ENCODE results near the gene MITF.

MITF gene

DNA sequence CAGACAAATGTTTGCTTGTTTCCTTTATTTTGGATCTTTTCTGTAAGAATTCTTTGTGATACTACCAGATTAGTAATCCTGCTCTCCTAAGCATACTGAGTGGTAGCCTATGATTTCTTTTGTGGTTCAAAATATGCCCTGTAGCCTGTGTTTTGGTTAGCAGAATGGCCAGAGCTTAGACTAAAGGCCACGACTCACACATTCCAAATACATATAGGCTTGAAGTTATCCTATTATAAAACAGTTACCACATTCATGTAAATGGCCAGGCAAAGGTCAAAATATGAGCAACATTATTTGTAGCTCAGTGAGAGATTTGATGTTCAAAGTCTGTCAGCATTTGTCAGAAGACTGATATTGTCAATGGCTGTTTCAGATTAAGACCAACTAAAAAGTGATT lies 84.5 kb downstream of the MITF start:
- no peak for DNase-seq (ENCODE audit: low read depth in 1 of 2, low spot score in 1 of 2)
- Histone ChIP-seq H3K4me3 (replicated peaks; ENCODE audit: insufficient read depth, low read length) (no peak overlapping the region), H3K27me3 (ENCODE audit: insufficient read depth, poor library complexity, severe bottlenecking) (no peaks in the 10 kb centered on the region), H3K27ac (replicated peaks) (no peak overlapping the region)
- TF ChIP-seq SPI1 (IDR thresholded peaks at IDR 0.05; ENCODE audit: borderline replicate concordance, low read depth): no peak
- TF ChIP-seq, protein P1, sequence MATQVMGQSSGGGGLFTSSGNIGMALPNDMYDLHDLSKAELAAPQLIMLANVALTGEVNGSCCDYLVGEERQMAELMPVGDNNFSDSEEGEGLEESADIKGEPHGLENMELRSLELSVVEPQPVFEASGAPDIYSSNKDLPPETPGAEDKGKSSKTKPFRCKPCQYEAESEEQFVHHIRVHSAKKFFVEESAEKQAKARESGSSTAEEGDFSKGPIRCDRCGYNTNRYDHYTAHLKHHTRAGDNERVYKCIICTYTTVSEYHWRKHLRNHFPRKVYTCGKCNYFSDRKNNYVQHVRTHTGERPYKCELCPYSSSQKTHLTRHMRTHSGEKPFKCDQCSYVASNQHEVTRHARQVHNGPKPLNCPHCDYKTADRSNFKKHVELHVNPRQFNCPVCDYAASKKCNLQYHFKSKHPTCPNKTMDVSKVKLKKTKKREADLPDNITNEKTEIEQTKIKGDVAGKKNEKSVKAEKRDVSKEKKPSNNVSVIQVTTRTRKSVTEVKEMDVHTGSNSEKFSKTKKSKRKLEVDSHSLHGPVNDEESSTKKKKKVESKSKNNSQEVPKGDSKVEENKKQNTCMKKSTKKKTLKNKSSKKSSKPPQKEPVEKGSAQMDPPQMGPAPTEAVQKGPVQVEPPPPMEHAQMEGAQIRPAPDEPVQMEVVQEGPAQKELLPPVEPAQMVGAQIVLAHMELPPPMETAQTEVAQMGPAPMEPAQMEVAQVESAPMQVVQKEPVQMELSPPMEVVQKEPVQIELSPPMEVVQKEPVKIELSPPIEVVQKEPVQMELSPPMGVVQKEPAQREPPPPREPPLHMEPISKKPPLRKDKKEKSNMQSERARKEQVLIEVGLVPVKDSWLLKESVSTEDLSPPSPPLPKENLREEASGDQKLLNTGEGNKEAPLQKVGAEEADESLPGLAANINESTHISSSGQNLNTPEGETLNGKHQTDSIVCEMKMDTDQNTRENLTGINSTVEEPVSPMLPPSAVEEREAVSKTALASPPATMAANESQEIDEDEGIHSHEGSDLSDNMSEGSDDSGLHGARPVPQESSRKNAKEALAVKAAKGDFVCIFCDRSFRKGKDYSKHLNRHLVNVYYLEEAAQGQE (IDR thresholded peaks at IDR 0.05; ENCODE audit: insufficient replicate concordance, low read depth): no peak
- TF ChIP-seq POLR2AphosphoS5 (IDR thresholded peaks at IDR 0.05; ENCODE audit: low read depth): no peak
- TF ChIP-seq GABPA (IDR thresholded peaks at IDR 0.05; ENCODE audit: low read depth): no peak
- TF ChIP-seq, protein P2, sequence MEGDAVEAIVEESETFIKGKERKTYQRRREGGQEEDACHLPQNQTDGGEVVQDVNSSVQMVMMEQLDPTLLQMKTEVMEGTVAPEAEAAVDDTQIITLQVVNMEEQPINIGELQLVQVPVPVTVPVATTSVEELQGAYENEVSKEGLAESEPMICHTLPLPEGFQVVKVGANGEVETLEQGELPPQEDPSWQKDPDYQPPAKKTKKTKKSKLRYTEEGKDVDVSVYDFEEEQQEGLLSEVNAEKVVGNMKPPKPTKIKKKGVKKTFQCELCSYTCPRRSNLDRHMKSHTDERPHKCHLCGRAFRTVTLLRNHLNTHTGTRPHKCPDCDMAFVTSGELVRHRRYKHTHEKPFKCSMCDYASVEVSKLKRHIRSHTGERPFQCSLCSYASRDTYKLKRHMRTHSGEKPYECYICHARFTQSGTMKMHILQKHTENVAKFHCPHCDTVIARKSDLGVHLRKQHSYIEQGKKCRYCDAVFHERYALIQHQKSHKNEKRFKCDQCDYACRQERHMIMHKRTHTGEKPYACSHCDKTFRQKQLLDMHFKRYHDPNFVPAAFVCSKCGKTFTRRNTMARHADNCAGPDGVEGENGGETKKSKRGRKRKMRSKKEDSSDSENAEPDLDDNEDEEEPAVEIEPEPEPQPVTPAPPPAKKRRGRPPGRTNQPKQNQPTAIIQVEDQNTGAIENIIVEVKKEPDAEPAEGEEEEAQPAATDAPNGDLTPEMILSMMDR (IDR thresholded peaks at IDR 0.05; ENCODE audit: insufficient read depth, low read length): no peak

GRCh38 chr3:69825446-69825845 lies 86.2 kb downstream of the MITF start:
- DNase-seq (ENCODE audit: low read depth in 1 of 2, low spot score in 1 of 2): no peak
- TF ChIP-seq SPI1 (IDR thresholded peaks at IDR 0.05; ENCODE audit: borderline replicate concordance, low read depth) (no peak), GABPA (IDR thresholded peaks at IDR 0.05; ENCODE audit: low read depth) (no peak), POLR2AphosphoS5 (IDR thresholded peaks at IDR 0.05; ENCODE audit: low read depth) (no peak)
- TF ChIP-seq, protein P1 (IDR thresholded peaks at IDR 0.05; ENCODE audit: insufficient replicate concordance, low read depth): no peak
- TF ChIP-seq, protein P2 (IDR thresholded peaks at IDR 0.05; ENCODE audit: insufficient read depth, low read length): no peak
- no peak overlapping the region for H3K27ac ChIP-seq (replicated peaks)
- no peaks in the 10 kb centered on the region for H3K27me3 ChIP-seq (ENCODE audit: insufficient read depth, poor library complexity, severe bottlenecking)
- no peak overlapping the region for H3K4me3 ChIP-seq (replicated peaks; ENCODE audit: insufficient read depth, low read length)

DNA sequence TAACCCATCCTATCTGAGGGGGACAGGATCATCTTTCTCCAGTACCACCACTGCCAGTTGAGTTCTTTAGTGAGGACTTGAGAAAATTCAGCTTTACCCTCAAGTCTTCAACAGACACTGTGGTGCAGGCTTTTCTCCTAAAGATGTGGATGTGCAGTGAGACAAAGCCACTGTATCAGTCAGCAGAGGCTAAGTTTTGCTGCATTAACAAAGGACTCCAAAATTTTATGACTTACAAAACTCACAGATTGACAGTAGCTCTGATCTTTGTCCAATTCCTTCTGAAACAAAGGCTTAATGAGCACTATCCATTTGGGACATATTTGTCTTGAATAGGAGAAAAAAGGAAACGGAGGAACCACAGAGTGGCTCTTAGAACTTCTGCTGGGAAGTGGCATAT lies 87.9 kb downstream of the MITF start:
- no peak for DNase-seq (ENCODE audit: low read depth in 1 of 2, low spot score in 1 of 2)
- no peak overlapping the region for H3K4me3 ChIP-seq (replicated peaks; ENCODE audit: insufficient read depth, low read length)
- no peaks in the 10 kb centered on the region for H3K27me3 ChIP-seq (ENCODE audit: insufficient read depth, poor library complexity, severe bottlenecking)
- TF ChIP-seq, protein P2 (IDR thresholded peaks at IDR 0.05; ENCODE audit: insufficient read depth, low read length): no peak
- TF ChIP-seq, protein P1 (IDR thresholded peaks at IDR 0.05; ENCODE audit: insufficient replicate concordance, low read depth): no peak
- TF ChIP-seq POLR2AphosphoS5 (IDR thresholded peaks at IDR 0.05; ENCODE audit: low read depth) (no peak), SPI1 (IDR thresholded peaks at IDR 0.05; ENCODE audit: borderline replicate concordance, low read depth) (no peak), GABPA (IDR thresholded peaks at IDR 0.05; ENCODE audit: low read depth) (no peak)
- no peak overlapping the region for H3K27ac ChIP-seq (replicated peaks)
